GM12864 (cell line): ENCODE data around the gene TMC8.

Experiments used
- DNase-seq: peaks from one replicate; pipeline ENCODE4 v3.0.0-alpha.2; 2011; ENCODE audit warnings: low read depth
- H3K4me3 ChIP-seq: 2 replicates; pipeline ENCODE4 v1.5.1; 2011; ENCODE audit warnings: mild to moderate bottlenecking, low read depth, low read length, control low read depth
- TF ChIP-seq, protein P1 (sequence below): IDR thresholded peaks from 2 replicates; pipeline ENCODE4 v1.5.1; 2011; ENCODE audit warnings: low read depth, mild to moderate bottlenecking, moderate library complexity, low read length, control low read depth, inconsistent platforms; ENCODE audit errors: missing control alignments

TMC8 gene

GRCh38 chr17:78105101-78105500 is 25.5 kb upstream of the TMC8 start:
- H3K4me3 ChIP-seq, result no peak overlapping the region
- TF ChIP-seq, protein P1, sequence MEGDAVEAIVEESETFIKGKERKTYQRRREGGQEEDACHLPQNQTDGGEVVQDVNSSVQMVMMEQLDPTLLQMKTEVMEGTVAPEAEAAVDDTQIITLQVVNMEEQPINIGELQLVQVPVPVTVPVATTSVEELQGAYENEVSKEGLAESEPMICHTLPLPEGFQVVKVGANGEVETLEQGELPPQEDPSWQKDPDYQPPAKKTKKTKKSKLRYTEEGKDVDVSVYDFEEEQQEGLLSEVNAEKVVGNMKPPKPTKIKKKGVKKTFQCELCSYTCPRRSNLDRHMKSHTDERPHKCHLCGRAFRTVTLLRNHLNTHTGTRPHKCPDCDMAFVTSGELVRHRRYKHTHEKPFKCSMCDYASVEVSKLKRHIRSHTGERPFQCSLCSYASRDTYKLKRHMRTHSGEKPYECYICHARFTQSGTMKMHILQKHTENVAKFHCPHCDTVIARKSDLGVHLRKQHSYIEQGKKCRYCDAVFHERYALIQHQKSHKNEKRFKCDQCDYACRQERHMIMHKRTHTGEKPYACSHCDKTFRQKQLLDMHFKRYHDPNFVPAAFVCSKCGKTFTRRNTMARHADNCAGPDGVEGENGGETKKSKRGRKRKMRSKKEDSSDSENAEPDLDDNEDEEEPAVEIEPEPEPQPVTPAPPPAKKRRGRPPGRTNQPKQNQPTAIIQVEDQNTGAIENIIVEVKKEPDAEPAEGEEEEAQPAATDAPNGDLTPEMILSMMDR, result no peak
- DNase-seq, result no peak

DNA sequence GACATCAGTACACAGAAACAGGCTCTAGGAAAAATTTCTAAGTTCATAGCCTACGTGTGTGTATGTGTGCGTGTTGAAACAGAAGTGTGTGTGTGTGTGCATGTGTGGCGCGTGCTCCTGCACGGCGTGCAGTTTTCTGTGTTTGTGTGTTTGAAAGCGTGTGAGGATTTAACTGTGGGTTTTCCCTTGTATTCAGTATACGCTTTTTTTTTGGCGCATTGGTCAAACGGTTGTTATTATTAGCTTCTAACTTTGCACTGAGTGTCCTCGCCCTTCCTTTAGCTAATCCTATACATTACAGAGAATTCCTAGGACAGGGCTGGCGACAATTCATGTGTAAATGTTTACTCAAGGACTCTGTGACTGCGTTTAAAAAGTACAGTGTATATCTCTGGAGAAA is 25.0 kb upstream of the TMC8 start:
- TF ChIP-seq, protein P1, result no peak
- DNase-seq, result no peak
- H3K4me3 ChIP-seq, result no peak overlapping the region

- H3K4me3 ChIP-seq, result no peak overlapping the region
Measured at GRCh38 chr17:78106211-78106610, 24.4 kb upstream of the TMC8 start.

GRCh38 chr17:78107457-78107856 is 23.1 kb upstream of the TMC8 start:
- TF ChIP-seq, protein P1, result no peak
- H3K4me3 ChIP-seq, result no peak overlapping the region
- no peak for DNase-seq

More at GRCh38 chr17:78106211-78106610, 24.4 kb upstream of the TMC8 start:
- no peak for DNase-seq
- TF ChIP-seq, protein P1, result no peak

GRCh38 chr17:78107976-78108725 is 22.4 kb upstream of the TMC8 start:
- DNase-seq, result no peak
- TF ChIP-seq, protein P1, result no peak
- no peak overlapping the region for H3K4me3 ChIP-seq

- TF ChIP-seq, protein P1, result no peak
- DNase-seq, result no peak
- H3K4me3 ChIP-seq, result no peak overlapping the region
Measured at GRCh38 chr17:78108726-78109488, 21.7 kb upstream of the TMC8 start.

- TF ChIP-seq, protein P1, result no peak
- no peak for DNase-seq
- no peak overlapping the region for H3K4me3 ChIP-seq
Measured at GRCh38 chr17:78109489-78109761, 21.1 kb upstream of the TMC8 start.
